OCI-LY3 (cell line): ENCODE data around the gene CREB3L2.

Experiments used
- H2AFZ ChIP-seq: fragments of 200-600, 300-600 bp; shearing (Covaris generic); 2 replicates; pipeline ENCODE4 v1.6.0; 2014; ENCODE audit warnings: antibody characterized with exemption, low read depth, low read length
- H3K27ac ChIP-seq: fragments of 200-600, 300-600 bp; sonication (generic); 2 replicates; pipeline ENCODE4 v1.5.1; 2014; ENCODE audit warnings: mild to moderate bottlenecking, low read length, moderate library complexity, mixed read lengths
- H3K27me3 ChIP-seq: fragments of 200-600, 300-600 bp; sonication (generic); 2 replicates; pipeline ENCODE4 v1.6.1; 2014; ENCODE audit warnings: low read depth, low read length, mixed read lengths
- H3K36me3 ChIP-seq: fragments of 200-600, 300-600 bp; sonication (generic); replicated peaks from 2 replicates; pipeline ENCODE3; 2014; ENCODE audit warnings: low read depth, low read length, mixed read lengths
- H3K4me1 ChIP-seq: fragments of 300-600, 200-600 bp; sonication (generic); 2 replicates; pipeline ENCODE4 v1.6.1; 2014; ENCODE audit warnings: low read length, mixed read lengths
- H3K4me2 ChIP-seq: fragments of 200-600, 300-600 bp; sonication (generic); 2 replicates; pipeline ENCODE4 v1.6.1; 2014; ENCODE audit warnings: low read length, mixed read lengths
- H3K4me3 ChIP-seq: fragments of 300-600, 200-600 bp; sonication (generic); 2 replicates; pipeline ENCODE4 v1.5.1; 2014; ENCODE audit warnings: antibody characterized with exemption, mild to moderate bottlenecking, low read length, moderate library complexity
- H3K79me2 ChIP-seq: fragments of 300-600, 200-600 bp; shearing (Covaris generic); 2 replicates; pipeline ENCODE4 v1.6.1; 2014; ENCODE audit warnings: mild to moderate bottlenecking, low read length, mixed read lengths
- H3K9ac ChIP-seq: fragments of 300-600, 200-600 bp; shearing (Covaris generic); 2 replicates; pipeline ENCODE4 v1.6.0; 2014; ENCODE audit warnings: mild to moderate bottlenecking, low read length, moderate library complexity
- H3K9me3 ChIP-seq: fragments of 200-600, 300-600 bp; shearing (Covaris generic); 2 replicates; pipeline ENCODE4 v1.6.1; 2014; ENCODE audit warnings: low read length, mixed read lengths; ENCODE audit not compliant: insufficient read depth
- H4K20me1 ChIP-seq: fragments of 200-600, 300-600 bp; sonication (generic); 2 replicates; pipeline ENCODE4 v1.6.1; 2016; ENCODE audit warnings: low read length, mixed read lengths; ENCODE audit not compliant: insufficient read depth
- EZH2phosphoT487 ChIP-seq: fragments of 200-600 bp; shearing (Covaris generic); IDR thresholded peaks from 2 replicates; pipeline ENCODE4 v1.6.1; 2018; ENCODE audit warnings: antibody characterized with exemption, mixed run types, low read depth
- TF ChIP-seq, protein P1 (sequence below): fragments of 200-600, 300-600 bp; sonication (generic); IDR thresholded peaks from 2 replicates; pipeline ENCODE4 v1.5.1; 2014; ENCODE audit warnings: antibody characterized with exemption, low read length, low read depth

The CREB3L2 gene

DNA sequence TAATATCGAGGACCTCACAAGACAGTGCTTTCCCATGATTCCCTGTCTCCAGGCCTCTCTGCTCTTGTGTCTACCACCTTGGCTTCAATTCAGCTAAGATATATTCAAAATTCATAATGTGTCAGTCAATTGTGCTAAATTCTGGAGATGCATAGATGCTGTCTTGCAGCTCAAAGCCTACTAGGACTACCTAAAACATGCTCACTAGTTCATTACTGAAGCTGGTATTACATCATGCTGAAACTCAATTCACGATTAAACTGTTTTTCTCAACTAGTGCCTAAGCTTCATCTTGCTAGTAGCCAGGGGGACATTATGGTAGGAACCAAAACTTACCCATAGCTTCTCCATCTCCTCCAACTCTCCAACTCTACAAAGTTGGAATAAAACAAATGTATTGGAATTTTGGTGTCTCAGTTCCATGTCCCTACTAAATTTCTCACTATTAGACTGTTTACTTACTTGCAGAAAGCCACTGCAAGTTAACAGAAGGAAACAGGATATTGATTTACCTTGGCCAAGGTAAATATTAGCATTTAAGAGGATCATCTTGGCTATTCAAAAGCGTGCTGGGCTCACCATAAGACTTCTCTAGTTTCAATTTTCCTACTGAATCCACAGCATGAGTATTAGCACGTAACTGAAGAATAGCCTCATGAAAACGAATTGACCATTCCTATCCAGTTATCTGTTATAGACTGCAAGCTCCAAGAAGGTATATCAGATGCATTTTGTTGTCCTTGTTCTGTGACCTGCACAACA, 53.6 kb downstream of the CREB3L2 start:
- Histone ChIP-seq H3K27me3 (no peaks in the 10 kb centered on the region), H3K36me3 (peaks cover 36% of the 10 kb centered on the region), H3K9ac (no peak overlapping the region), H3K27ac (no peak overlapping the region), H4K20me1 (peaks cover 90% of the 10 kb centered on the region), H3K79me2 (peaks cover 93% of the 10 kb centered on the region), H3K9me3 (no peaks in the 10 kb centered on the region), H2AFZ (no peak overlapping the region), H3K4me2 (no peak overlapping the region), H3K4me1 (no peaks in the 10 kb centered on the region), H3K4me3 (no peak overlapping the region)
- TF ChIP-seq, protein P1, sequence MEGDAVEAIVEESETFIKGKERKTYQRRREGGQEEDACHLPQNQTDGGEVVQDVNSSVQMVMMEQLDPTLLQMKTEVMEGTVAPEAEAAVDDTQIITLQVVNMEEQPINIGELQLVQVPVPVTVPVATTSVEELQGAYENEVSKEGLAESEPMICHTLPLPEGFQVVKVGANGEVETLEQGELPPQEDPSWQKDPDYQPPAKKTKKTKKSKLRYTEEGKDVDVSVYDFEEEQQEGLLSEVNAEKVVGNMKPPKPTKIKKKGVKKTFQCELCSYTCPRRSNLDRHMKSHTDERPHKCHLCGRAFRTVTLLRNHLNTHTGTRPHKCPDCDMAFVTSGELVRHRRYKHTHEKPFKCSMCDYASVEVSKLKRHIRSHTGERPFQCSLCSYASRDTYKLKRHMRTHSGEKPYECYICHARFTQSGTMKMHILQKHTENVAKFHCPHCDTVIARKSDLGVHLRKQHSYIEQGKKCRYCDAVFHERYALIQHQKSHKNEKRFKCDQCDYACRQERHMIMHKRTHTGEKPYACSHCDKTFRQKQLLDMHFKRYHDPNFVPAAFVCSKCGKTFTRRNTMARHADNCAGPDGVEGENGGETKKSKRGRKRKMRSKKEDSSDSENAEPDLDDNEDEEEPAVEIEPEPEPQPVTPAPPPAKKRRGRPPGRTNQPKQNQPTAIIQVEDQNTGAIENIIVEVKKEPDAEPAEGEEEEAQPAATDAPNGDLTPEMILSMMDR: no peak
- no peak for TF ChIP-seq EZH2phosphoT487

DNA sequence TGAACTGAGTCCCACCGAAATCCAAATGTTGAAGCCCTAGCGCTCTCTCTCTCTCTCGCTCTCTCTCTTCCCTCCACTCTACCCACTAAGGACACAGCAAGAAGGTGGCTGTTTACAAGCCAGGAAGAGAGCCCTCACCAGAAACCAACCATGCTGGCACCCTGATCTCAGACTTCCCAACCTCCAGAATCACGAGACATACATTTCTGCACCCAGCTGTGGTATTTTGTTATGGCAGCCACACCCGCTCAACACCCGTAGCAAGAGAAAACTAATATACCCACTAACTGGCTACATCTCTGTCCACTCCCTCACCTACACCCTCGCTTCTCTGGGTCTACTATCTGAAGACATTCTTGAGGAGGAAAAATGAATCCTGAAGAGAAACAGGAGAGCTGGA, 54.8 kb downstream of the CREB3L2 start:
- Histone ChIP-seq H4K20me1 (peaks cover 91% of the 10 kb centered on the region), H3K27me3 (no peaks in the 10 kb centered on the region), H2AFZ (no peak overlapping the region), H3K9me3 (no peaks in the 10 kb centered on the region), H3K4me3 (no peak overlapping the region), H3K36me3 (peaks cover 35% of the 10 kb centered on the region), H3K79me2 (peaks cover 93% of the 10 kb centered on the region), H3K27ac (no peak overlapping the region), H3K9ac (no peak overlapping the region), H3K4me1 (no peaks in the 10 kb centered on the region), H3K4me2 (no peak overlapping the region)
- TF ChIP-seq, protein P1: no peak
- TF ChIP-seq EZH2phosphoT487: no peak

DNA sequence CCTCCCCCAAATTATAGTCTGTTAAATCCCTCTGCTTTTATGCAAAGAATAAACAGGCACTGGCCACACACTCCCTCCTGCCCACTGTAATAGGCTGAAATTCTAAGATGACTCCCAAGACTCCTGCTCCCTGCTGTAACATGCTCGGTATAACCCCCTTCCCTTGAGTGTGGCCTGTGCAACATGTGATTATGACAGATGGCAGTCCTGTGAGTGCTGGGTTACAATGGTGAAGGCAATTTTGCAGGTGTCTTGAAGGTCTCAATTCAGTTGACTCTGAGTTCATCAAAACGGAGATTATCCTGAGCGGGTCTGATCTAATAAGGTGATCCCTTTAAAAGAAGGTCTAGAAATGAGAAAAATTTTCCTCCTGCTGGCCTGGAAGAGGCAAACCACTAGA, 55.9 kb downstream of the CREB3L2 start:
- peaks cover 92% of the 10 kb centered on the region for H4K20me1 ChIP-seq
- no peak overlapping the region for H3K27ac ChIP-seq
- H3K9ac ChIP-seq: no peak overlapping the region
- H3K36me3 ChIP-seq: peaks cover 40% of the 10 kb centered on the region
- TF ChIP-seq, protein P1: no peak
- no peak overlapping the region for H2AFZ ChIP-seq
- peaks cover 93% of the 10 kb centered on the region for H3K79me2 ChIP-seq
- no peaks in the 10 kb centered on the region for H3K9me3 ChIP-seq
- no peak overlapping the region for H3K4me3 ChIP-seq
- H3K27me3 ChIP-seq: no peaks in the 10 kb centered on the region
- no peak overlapping the region for H3K4me2 ChIP-seq
- no peaks in the 10 kb centered on the region for H3K4me1 ChIP-seq

DNA sequence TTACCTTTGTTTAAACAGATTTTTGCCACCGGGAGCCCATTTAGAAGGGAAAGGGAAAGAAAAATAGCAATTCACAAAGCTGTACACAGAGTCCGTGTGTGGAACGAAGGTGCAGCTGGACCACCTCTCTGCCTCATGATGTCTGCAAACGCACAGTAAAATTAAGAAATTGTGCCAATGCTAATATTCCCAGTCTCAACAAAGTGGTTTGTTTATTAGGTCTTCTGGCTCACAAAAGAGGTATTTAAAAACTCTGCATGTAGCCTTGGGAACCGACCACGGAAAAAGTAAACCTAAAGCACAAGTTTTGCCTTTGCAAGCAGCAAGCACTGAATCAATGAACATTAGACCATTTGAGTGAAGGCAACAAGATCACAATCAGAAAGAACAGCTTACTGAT, 57.7 kb downstream of the CREB3L2 start:
- Histone ChIP-seq H3K36me3 (peaks cover 33% of the 10 kb centered on the region), H3K9ac (no peak overlapping the region), H3K27me3 (no peaks in the 10 kb centered on the region), H2AFZ (no peak overlapping the region), H3K4me1 (no peaks in the 10 kb centered on the region), H3K9me3 (no peaks in the 10 kb centered on the region), H3K4me2 (no peak overlapping the region), H3K4me3 (no peak overlapping the region), H3K27ac (no peak overlapping the region), H4K20me1 (peaks cover 92% of the 10 kb centered on the region), H3K79me2 (peaks cover 93% of the 10 kb centered on the region)
- no peak for TF ChIP-seq EZH2phosphoT487
- TF ChIP-seq, protein P1: no peak
